HL-60 (cell line): ENCODE measurements around the gene FBXL14.

Source experiments
- DNase-seq, 2 experiments: peaks; one replicate each; pipeline ENCODE4 v3.0.0-alpha.2; 2010 to 2020; ENCODE audit warnings: low read depth in 1 of 2, low spot score in 1 of 2
- H3K27ac ChIP-seq: fragments of 250-450 bp; sonication (Bioruptor Pico); replicated peaks from 2 replicates; pipeline ENCODE4 v1.5.1; 2020; ENCODE audit warnings: mild to moderate bottlenecking, moderate library complexity
- H3K27me3 ChIP-seq: fragments of 250-450 bp; sonication (Bioruptor Pico); 2 replicates; pipeline ENCODE4 v1.5.1; 2021; ENCODE audit warnings: mild to moderate bottlenecking, moderate library complexity; ENCODE audit not compliant: insufficient read depth, poor library complexity, severe bottlenecking
- H3K4me3 ChIP-seq: replicated peaks from 2 replicates; pipeline ENCODE4 v1.5.1; 2011; ENCODE audit warnings: mild to moderate bottlenecking, control low read depth, low read length; ENCODE audit not compliant: insufficient read depth
- CTCF ChIP-seq: IDR thresholded peaks from one replicate; pipeline ENCODE4 v1.5.1; 2011; ENCODE audit warnings: low read length, control low read depth, inconsistent platforms; ENCODE audit not compliant: insufficient read depth
- GABPA ChIP-seq: IDR thresholded peaks from 2 replicates; pipeline ENCODE4 v1.6.1; 2012; ENCODE audit warnings: low read depth
- POLR2AphosphoS5 ChIP-seq: IDR thresholded peaks from 2 replicates; pipeline ENCODE4 v1.6.1; 2012; ENCODE audit warnings: low read depth
- REST ChIP-seq: IDR thresholded peaks from 2 replicates; pipeline ENCODE4 v1.6.1; 2012; ENCODE audit warnings: low read depth; ENCODE audit not compliant: insufficient replicate concordance
- SPI1 ChIP-seq: IDR thresholded peaks from 2 replicates; pipeline ENCODE4 v1.6.1; 2012; ENCODE audit warnings: low read depth, mild to moderate bottlenecking, borderline replicate concordance

FBXL14 gene

GRCh38 chr12:1517734-1518525, 76.5 kb downstream of the FBXL14 start:
- DNase-seq = no peak
- no peak overlapping the region for H3K27ac ChIP-seq
- H3K4me3 ChIP-seq = no peak overlapping the region
- no peak for TF ChIP-seq SPI1
- no peak for TF ChIP-seq REST
- TF ChIP-seq GABPA = no peak
- no peak for TF ChIP-seq POLR2AphosphoS5
- no peak for TF ChIP-seq CTCF
- H3K27me3 ChIP-seq = no peaks in the 10 kb centered on the region

- DNase-seq = no peak
- no peak overlapping the region for H3K4me3 ChIP-seq
- H3K27ac ChIP-seq = no peak overlapping the region
- H3K27me3 ChIP-seq = no peaks in the 10 kb centered on the region
- TF ChIP-seq GABPA (no peak), POLR2AphosphoS5 (no peak), CTCF (no peak), SPI1 (no peak)
Measured at GRCh38 chr12:1517007-1517406, 77.4 kb downstream of the FBXL14 start.
